HEK293T (cell line): ENCODE data around the gene COL5A1.

Experiments
- CTCF ChIA-PET: fragments of 350-600 bp; formaldehyde crosslinking; extraction: SDS; loops from one replicate; lab custom pipeline; 2021; ENCODE audit warnings: antibody characterized with exemption, inconsistent platforms; lab: Yijun Ruan, JAX
- POLR2A ChIA-PET: fragments of 350-600 bp; formaldehyde crosslinking; extraction: SDS; loops from one replicate; lab custom pipeline; 2020; ENCODE audit warnings: antibody characterized with exemption, inconsistent platforms; lab: Yijun Ruan, JAX
- DNase-seq: peaks from one replicate; pipeline ENCODE4 v3.0.0; 2012; ENCODE audit warnings: mixed read lengths; ENCODE audit errors: extremely low spot score
- ARNT ChIP-seq: fragments of 450-650 bp; IDR thresholded peaks from 2 replicates; pipeline ENCODE4 v1.6.1; 2017; ENCODE audit warnings: mild to moderate bottlenecking
- BHLHE40 ChIP-seq: fragments of 450-650 bp; IDR thresholded peaks from 2 replicates; pipeline ENCODE4 v1.6.1; 2016; ENCODE audit warnings: mild to moderate bottlenecking, moderate library complexity, borderline replicate concordance
- CTBP1 ChIP-seq: fragments of 450-650 bp; IDR thresholded peaks from 2 replicates; pipeline ENCODE4 v1.6.1; 2016; ENCODE audit warnings: borderline replicate concordance
- ELF4 ChIP-seq: fragments of 450-650 bp; IDR thresholded peaks from 2 replicates; pipeline ENCODE4 v1.6.1; 2017; ENCODE audit warnings: antibody characterized with exemption
- FOXA1 ChIP-seq: fragments of 450-650 bp; IDR thresholded peaks from 2 replicates; pipeline ENCODE4 v1.6.1; 2016; ENCODE audit warnings: mild to moderate bottlenecking
- FOXK2 ChIP-seq: fragments of 450-650 bp; IDR thresholded peaks from 2 replicates; pipeline ENCODE4 v1.6.1; 2016; ENCODE audit warnings: mild to moderate bottlenecking
- FOXM1 ChIP-seq: fragments of 450-650 bp; IDR thresholded peaks from 2 replicates; pipeline ENCODE4 v1.6.1; 2017; ENCODE audit warnings: mild to moderate bottlenecking, borderline replicate concordance
- HDGF ChIP-seq: fragments of 450-650 bp; IDR thresholded peaks from 2 replicates; pipeline ENCODE4 v1.6.1; 2017; ENCODE audit warnings: antibody characterized with exemption, borderline replicate concordance
- L3MBTL2 ChIP-seq: fragments of 450-650 bp; conservative IDR thresholded peaks from 2 replicates; pipeline ENCODE4 v1.6.1; 2016; ENCODE audit warnings: mild to moderate bottlenecking
- LEF1 ChIP-seq: fragments of 450-650 bp; IDR thresholded peaks from 2 replicates; pipeline ENCODE4 v1.6.1; 2017; ENCODE audit warnings: mild to moderate bottlenecking, borderline replicate concordance
- NFRKB ChIP-seq: fragments of 450-650 bp; IDR thresholded peaks from 2 replicates; pipeline ENCODE4 v1.6.1; 2016; ENCODE audit warnings: mild to moderate bottlenecking, moderate library complexity
- PKNOX1 ChIP-seq: fragments of 450-650 bp; IDR thresholded peaks from 2 replicates; pipeline ENCODE4 v1.6.1; 2016
- SP1 ChIP-seq: fragments of 450-650 bp; IDR thresholded peaks from 2 replicates; pipeline ENCODE4 v1.6.1; 2017
- SUZ12 ChIP-seq: fragments of 450-650 bp; IDR thresholded peaks from 2 replicates; pipeline ENCODE4 v1.6.1; 2016; ENCODE audit warnings: mild to moderate bottlenecking
- TARDBP ChIP-seq: fragments of 450-650 bp; IDR thresholded peaks from 2 replicates; pipeline ENCODE4 v1.6.1; 2016
- ZNF384 ChIP-seq: fragments of 450-650 bp; IDR thresholded peaks from 2 replicates; pipeline ENCODE4 v1.6.1; 2016

COL5A1 gene

GRCh38 chr9:134630393-134630790, 11.2 kb upstream of the COL5A1 start:
- DNase-seq: no peak
- POLR2A ChIA-PET: no interaction called here
- CTCF ChIA-PET: no interaction called here
- TF ChIP-seq ARNT: no peak
- no peak for TF ChIP-seq ZNF384
- TF ChIP-seq TARDBP: no peak
- TF ChIP-seq LEF1: no peak
- TF ChIP-seq SUZ12: no peak
- TF ChIP-seq ELF4: no peak
- no peak for TF ChIP-seq FOXA1
- no peak for TF ChIP-seq SP1
- no peak for TF ChIP-seq FOXM1
- TF ChIP-seq NFRKB: no peak

GRCh38 chr9:134630861-134631260, 10.7 kb upstream of the COL5A1 start:
- ChIA-PET CTCF (no interaction called here), POLR2A (no interaction called here)
- TF ChIP-seq FOXK2 (no peak), LEF1 (no peak), ELF4 (no peak), ZNF384 (no peak), FOXM1 (no peak), SUZ12 (no peak)
- DNase-seq: no peak

GRCh38 chr9:134631881-134632280, 9.7 kb upstream of the COL5A1 start:
- ChIA-PET CTCF (no interaction called here), POLR2A (no interaction called here)
- no peak for TF ChIP-seq SUZ12
- TF ChIP-seq ARNT: no peak
- no peak for TF ChIP-seq FOXM1
- no peak for TF ChIP-seq BHLHE40
- TF ChIP-seq TARDBP: no peak
- TF ChIP-seq LEF1: no peak
- TF ChIP-seq PKNOX1: no peak
- TF ChIP-seq L3MBTL2: no peak
- TF ChIP-seq FOXA1: no peak
- no peak for TF ChIP-seq ZNF384
- no peak for TF ChIP-seq SP1
- no peak for TF ChIP-seq ELF4
- TF ChIP-seq NFRKB: no peak
- no peak for TF ChIP-seq FOXK2
- no peak for DNase-seq

GRCh38 chr9:134632329-134632728, 9.3 kb upstream of the COL5A1 start:
- POLR2A ChIA-PET: no interaction called here
- DNase-seq: no peak
- CTCF ChIA-PET: no interaction called here
- TF ChIP-seq FOXA1: no peak
- TF ChIP-seq LEF1: no peak
- TF ChIP-seq NFRKB: no peak
- no peak for TF ChIP-seq ZNF384
- no peak for TF ChIP-seq SP1
- TF ChIP-seq FOXK2: no peak
- no peak for TF ChIP-seq ELF4
- no peak for TF ChIP-seq L3MBTL2
- no peak for TF ChIP-seq CTBP1
- no peak for TF ChIP-seq HDGF
- no peak for TF ChIP-seq BHLHE40
- TF ChIP-seq PKNOX1: no peak
- TF ChIP-seq ARNT: no peak
- no peak for TF ChIP-seq TARDBP
- no peak for TF ChIP-seq SUZ12
- no peak for TF ChIP-seq FOXM1

GRCh38 chr9:134633362-134634142, 8.1 kb upstream of the COL5A1 start:
- CTCF ChIA-PET: no interaction called here
- POLR2A ChIA-PET: no interaction called here
- no peak for TF ChIP-seq ELF4
- TF ChIP-seq ARNT: no peak
- no peak for TF ChIP-seq FOXM1
- DNase-seq: no peak

GRCh38 chr9:134634176-134634575, 7.4 kb upstream of the COL5A1 start:
- CTCF ChIA-PET: no interaction called here
- POLR2A ChIA-PET: no interaction called here
- TF ChIP-seq NFRKB: no peak
- TF ChIP-seq ZNF384: no peak
- TF ChIP-seq ARNT: no peak
- no peak for TF ChIP-seq ELF4
- TF ChIP-seq PKNOX1: no peak
- TF ChIP-seq TARDBP: no peak
- no peak for DNase-seq

GRCh38 chr9:134634667-134635230, 6.9 kb upstream of the COL5A1 start:
- no peak for TF ChIP-seq CTBP1
- no peak for TF ChIP-seq PKNOX1
- no peak for TF ChIP-seq L3MBTL2
- no peak for TF ChIP-seq ARNT
- no peak for TF ChIP-seq NFRKB
- no peak for DNase-seq
- POLR2A ChIA-PET: no interaction called here
- CTCF ChIA-PET: no interaction called here
